H1 (cell line): ENCODE measurements around the gene DBR1. TPM values are rescaled to one million over a fixed set of nuclear protein-coding genes. Genes with fewer than 3 reads are reported as not detected.

ENCODE experiments used
- CTCF ChIA-PET: fragments of 300-600 bp; sonication (Branson Sonifier 250); formaldehyde crosslinking; loops from one replicate; lab custom pipeline; 2021; ENCODE audit not compliant: partially characterized antibody; lab: Charles Lee
- POLR2A ChIA-PET: fragments of 300-600 bp; sonication (Branson Sonifier 250); formaldehyde crosslinking; loops from one replicate; lab custom pipeline; 2021; ENCODE audit warnings: inconsistent platforms; ENCODE audit not compliant: partially characterized antibody; lab: Charles Lee
- DNase-seq, 2 experiments: peaks; one replicate each; pipeline versions ENCODE4 v3.0.0 to v3.0.0-alpha.2; 2010 to 2022; ENCODE audit warnings: low spot score in 2 of 2, low read depth in 1 of 2, mixed read lengths in 1 of 2
- FAIRE-seq: peaks from 2 replicates; lab custom pipeline; 2011; peaks lifted over from hg19 to GRCh38; lab: Jason Lieb, UNC
- H2AFZ ChIP-seq: 2 replicates; pipeline ENCODE4 v1.8.1; 2012; ENCODE audit warnings: low read length, inconsistent platforms
- H2AK5ac ChIP-seq: 2 replicates; pipeline ENCODE4 v1.6.1; 2013; ENCODE audit warnings: low read depth, low read length
- H2BK120ac ChIP-seq: replicated peaks from 2 replicates; pipeline ENCODE3; 2013; ENCODE audit warnings: low read depth, low read length, inconsistent platforms
- H2BK12ac ChIP-seq: 2 replicates; pipeline ENCODE4 v1.6.1; 2013; ENCODE audit warnings: low read depth, low read length
- H2BK15ac ChIP-seq: 2 replicates; pipeline ENCODE4 v1.6.1; 2013; ENCODE audit warnings: low read length
- H2BK20ac ChIP-seq: 2 replicates; pipeline ENCODE4 v1.6.1; 2013; ENCODE audit warnings: low read length
- H2BK5ac ChIP-seq: 2 replicates; pipeline ENCODE4 v1.6.1; 2013; ENCODE audit warnings: low read depth, low read length
- H3K14ac ChIP-seq: 2 replicates; pipeline ENCODE4 v1.6.1; 2013; ENCODE audit warnings: inconsistent platforms; ENCODE audit not compliant: insufficient read length
- H3K18ac ChIP-seq: 2 replicates; pipeline ENCODE4 v1.6.1; 2013; ENCODE audit warnings: low read length; ENCODE audit errors: extremely low read depth
- H3K23ac ChIP-seq: 2 replicates; pipeline ENCODE4 v1.6.1; 2013; ENCODE audit warnings: inconsistent platforms; ENCODE audit not compliant: insufficient read length
- H3K23me2 ChIP-seq: 2 replicates; pipeline ENCODE4 v1.6.1; 2013; ENCODE audit warnings: low read depth, low read length
- H3K27ac ChIP-seq: 2 replicates; pipeline ENCODE4 v1.6.1; 2011; ENCODE audit warnings: low read depth, low read length, inconsistent platforms
- H3K27me3 ChIP-seq, 4 experiments: replicated peaks in 1 of 4; 1 replicate in 1 of 4; 2 replicates in 3 of 4; pipeline versions ENCODE4 v1.6.1 to v1.8.1; 2011 to 2013; ENCODE audit warnings: low read length in 3 of 4, mild to moderate bottlenecking in 3 of 4, inconsistent platforms in 2 of 4, mixed read lengths in 2 of 4, moderate library complexity in 1 of 4; ENCODE audit not compliant: control insufficient read depth in 3 of 4, insufficient read depth in 3 of 4; ENCODE audit errors: extremely low read depth in 1 of 4
- H3K36me3 ChIP-seq, 4 experiments: 2 replicates each; pipeline versions ENCODE4 v1.6.1 to v1.8.1; 2011 to 2013; ENCODE audit warnings: mild to moderate bottlenecking in 4 of 4, low read length in 3 of 4, moderate library complexity in 2 of 4, control low read depth in 1 of 4, inconsistent platforms in 1 of 4; ENCODE audit not compliant: insufficient read depth in 4 of 4, control insufficient read depth in 2 of 4
- H3K4ac ChIP-seq: replicated peaks from 2 replicates; pipeline ENCODE3; 2013; ENCODE audit warnings: low read length, low read depth, mixed read lengths, inconsistent platforms; ENCODE audit not compliant: insufficient read length
- H3K4me1 ChIP-seq, 4 experiments: replicated peaks in 1 of 4; 1 replicate in 1 of 4; 2 replicates in 3 of 4; pipeline versions ENCODE4 v1.6.1 to v1.8.1; 2011 to 2013; ENCODE audit warnings: low read length in 3 of 4, inconsistent platforms in 2 of 4, mixed read lengths in 1 of 4; ENCODE audit not compliant: insufficient read depth in 4 of 4, control insufficient read depth in 3 of 4
- H3K4me2 ChIP-seq, 2 experiments: 2 replicates each; pipeline versions ENCODE4 v1.6.1 to v1.8.1; 2011 to 2013; ENCODE audit warnings: low read depth in 2 of 2, low read length in 2 of 2, control low read depth in 1 of 2, inconsistent platforms in 1 of 2, mild to moderate bottlenecking in 1 of 2; ENCODE audit not compliant: insufficient read depth in 1 of 2
- H3K4me3 ChIP-seq, 4 experiments: fragments of 200-600, 300-600 bp in 1 of 4; sonication (generic), shearing (Covaris generic), sonication (Bioruptor Twin) in 1 of 4; 2 replicates each; pipeline versions ENCODE4 v1.5.1 to v1.8.1; 2011 to 2016; ENCODE audit warnings: low read length in 4 of 4, low read depth in 3 of 4, control low read depth in 2 of 4, inconsistent platforms in 2 of 4, mild to moderate bottlenecking in 2 of 4, mixed read lengths in 1 of 4, moderate library complexity in 1 of 4; ENCODE audit not compliant: insufficient read depth in 2 of 4; ENCODE audit errors: extremely low read depth in 1 of 4
- H3K56ac ChIP-seq: replicated peaks from 2 replicates; pipeline ENCODE3; 2013; ENCODE audit warnings: low read depth, mild to moderate bottlenecking, mixed read lengths, low read length, inconsistent platforms; ENCODE audit not compliant: insufficient read length
- H3K79me1 ChIP-seq: 2 replicates; pipeline ENCODE4 v1.6.1; 2013; ENCODE audit warnings: low read depth, low read length, control low read depth
- H3K79me2 ChIP-seq, 2 experiments: 2 replicates each; pipeline versions ENCODE4 v1.6.1 to v1.8.1; 2012 to 2013; ENCODE audit warnings: low read length in 2 of 2, mild to moderate bottlenecking in 2 of 2, inconsistent platforms in 1 of 2; ENCODE audit not compliant: insufficient read depth in 2 of 2, control insufficient read depth in 1 of 2
- H3K9ac ChIP-seq, 4 experiments: replicated peaks in 1 of 4; 1 replicate in 1 of 4; 2 replicates in 3 of 4; pipeline versions ENCODE4 v1.6.1 to v1.8.1; 2011 to 2013; ENCODE audit warnings: low read depth in 3 of 4, low read length in 3 of 4, control low read depth in 2 of 4, mild to moderate bottlenecking in 2 of 4, moderate library complexity in 2 of 4, inconsistent platforms in 1 of 4; ENCODE audit errors: extremely low read depth in 1 of 4
- H3K9me3 ChIP-seq, 2 experiments: 2 replicates each; pipeline versions ENCODE4 v1.6.1 to v1.8.1; 2012 to 2013; ENCODE audit warnings: mild to moderate bottlenecking in 2 of 2, moderate library complexity in 2 of 2, control low read depth in 1 of 2, inconsistent platforms in 1 of 2, low read depth in 1 of 2, low read length in 1 of 2, mixed read lengths in 1 of 2; ENCODE audit not compliant: insufficient read depth in 2 of 2
- H4K20me1 ChIP-seq, 2 experiments: replicated peaks in 1 of 2; 2 replicates each; pipeline versions ENCODE3 to v1.8.1; 2011 to 2013; ENCODE audit warnings: inconsistent platforms in 2 of 2, low read length in 2 of 2, mild to moderate bottlenecking in 1 of 2; ENCODE audit not compliant: insufficient read depth in 2 of 2, control insufficient read depth in 1 of 2
- H4K5ac ChIP-seq: 2 replicates; pipeline ENCODE4 v1.6.1; 2013; ENCODE audit warnings: low read length, low read depth, mixed read lengths, inconsistent platforms; ENCODE audit not compliant: insufficient read length
- H4K8ac ChIP-seq: 2 replicates; pipeline ENCODE4 v1.8.0; 2013; ENCODE audit warnings: mild to moderate bottlenecking, moderate library complexity, low read length, inconsistent platforms; ENCODE audit not compliant: insufficient read depth; ENCODE audit errors: extremely low read depth
- H4K91ac ChIP-seq: replicated peaks from 2 replicates; pipeline ENCODE3; 2013; ENCODE audit warnings: low read length, mixed read lengths, inconsistent platforms; ENCODE audit not compliant: insufficient read length
- BRCA1 ChIP-seq: IDR thresholded peaks from 2 replicates; pipeline ENCODE4 v1.6.1; 2012; ENCODE audit warnings: low read depth, low read length, improper control_type of control experiment
- EZH2 ChIP-seq: fragments of 200-600 bp; sonication (generic); IDR thresholded peaks from 2 replicates; pipeline ENCODE4 v1.7.1; 2012; ENCODE audit warnings: low read depth, mild to moderate bottlenecking, moderate library complexity, low read length, inconsistent platforms; ENCODE audit not compliant: severe bottlenecking
- FOSL1 ChIP-seq: IDR thresholded peaks from 2 replicates; pipeline ENCODE4 v1.6.1; 2011; ENCODE audit warnings: mild to moderate bottlenecking, low read depth, low read length, moderate library complexity; ENCODE audit not compliant: insufficient read depth
- HDAC2 ChIP-seq, 2 experiments: fragments of 300-600 bp in 1 of 2; sonication (generic) in 1 of 2; IDR thresholded peaks; 2 replicates each; pipeline ENCODE4 v1.6.1; 2011 to 2012; ENCODE audit warnings: low read depth in 2 of 2, low read length in 2 of 2, mild to moderate bottlenecking in 2 of 2, moderate library complexity in 2 of 2, borderline replicate concordance in 1 of 2, inconsistent platforms in 1 of 2
- RFX5 ChIP-seq: IDR thresholded peaks from 2 replicates; pipeline ENCODE4 v1.6.1; 2011; ENCODE audit warnings: low read depth, low read length, improper control_type of control experiment, borderline replicate concordance
- SIRT6 ChIP-seq: IDR thresholded peaks from one replicate; pipeline ENCODE4 v1.7.1; 2012; ENCODE audit warnings: low read length, inconsistent platforms
- SP2 ChIP-seq: IDR thresholded peaks from 2 replicates; pipeline ENCODE4 v1.6.1; 2012; ENCODE audit warnings: mild to moderate bottlenecking, low read length, inconsistent platforms
- SP4 ChIP-seq: IDR thresholded peaks from 2 replicates; pipeline ENCODE4 v1.6.1; 2012; ENCODE audit warnings: low read length, inconsistent platforms
- TAF1 ChIP-seq: IDR thresholded peaks from 2 replicates; pipeline ENCODE4 v1.6.1; 2011; ENCODE audit warnings: mild to moderate bottlenecking, low read depth, low read length
- TAF7 ChIP-seq: optimal IDR thresholded peaks from 2 replicates; pipeline ENCODE3; 2011; ENCODE audit warnings: low read depth, mild to moderate bottlenecking, inconsistent platforms, low read length, moderate library complexity, borderline replicate concordance
- TBP ChIP-seq: IDR thresholded peaks from 2 replicates; pipeline ENCODE4 v1.6.1; 2011; ENCODE audit warnings: low read depth, low read length, improper control_type of control experiment
- TCF12 ChIP-seq: IDR thresholded peaks from 2 replicates; pipeline ENCODE4 v1.6.1; 2011; ENCODE audit warnings: low read depth, mild to moderate bottlenecking, low read length
- TEAD4 ChIP-seq: IDR thresholded peaks from 2 replicates; pipeline ENCODE4 v1.6.1; 2012; ENCODE audit warnings: low read depth, low read length, inconsistent platforms, mixed read lengths
- ZNF274 ChIP-seq: IDR thresholded peaks from 2 replicates; pipeline ENCODE4 v1.7.0; 2012; ENCODE audit warnings: low read length, borderline replicate concordance; ENCODE audit errors: extremely low read depth
- WGBS, 2 experiments: shearing (Covaris generic) in 1 of 2; methylation state at CpG; one replicate each; pipeline versions ENCODE4 v1.1.6 to v1.1.7; 2013 to 2015; ENCODE audit warnings: low lambda C conversion rate in 2 of 2, mixed read lengths in 2 of 2, inconsistent platforms in 1 of 2, low coverage in 1 of 2, missing lambda C conversion rate in 1 of 2; ENCODE audit not compliant: insufficient replicate concordance in 2 of 2, insufficient coverage in 1 of 2, insufficient read length in 1 of 2; ENCODE audit errors: extremely low coverage in 1 of 2, missing lambda C conversion rate in 1 of 2; 5-methylcytosine and 5-hydroxymethylcytosine counted together
- polyA plus RNA-seq, 7 experiments: library from polyadenylated mRNA; depleted of rRNA in 3 of 7; stranded (reverse) in 5 of 7; unstranded in 2 of 7; fragments of >200 nt in 5 of 7; fragments of 200-250 nt in 2 of 7; gene quantifications; 1 replicate in 5 of 7; 2 replicates in 1 of 7; 4 replicates in 1 of 7; pipeline versions ENCODE4 v1.2.1 to v1.2.3, GENCODE V29; 2011 to 2013; ENCODE audit warnings: missing spikeins in 2 of 7, mixed read lengths in 2 of 7
- total RNA-seq: library from RNA; stranded (reverse); fragmentation: NEBNext Ultra II Directional; extraction: Animal tissue kit (Norgen Biotek cat#: 25700); gene quantifications from 2 replicates; pipeline ENCODE4 v1.2.1, GENCODE V29; 2021
- TF ChIP-seq, protein P1 (sequence below): IDR thresholded peaks from 2 replicates; pipeline ENCODE4 v1.6.1; 2012; ENCODE audit warnings: inconsistent platforms

DBR1 gene
- total and polyA plus RNA-seq, 2 of the 8 experiments (the other 6 are each of a cell fraction or from before 2014, with no cell fraction given): 10.1 to 18.3 TPM

DNA sequence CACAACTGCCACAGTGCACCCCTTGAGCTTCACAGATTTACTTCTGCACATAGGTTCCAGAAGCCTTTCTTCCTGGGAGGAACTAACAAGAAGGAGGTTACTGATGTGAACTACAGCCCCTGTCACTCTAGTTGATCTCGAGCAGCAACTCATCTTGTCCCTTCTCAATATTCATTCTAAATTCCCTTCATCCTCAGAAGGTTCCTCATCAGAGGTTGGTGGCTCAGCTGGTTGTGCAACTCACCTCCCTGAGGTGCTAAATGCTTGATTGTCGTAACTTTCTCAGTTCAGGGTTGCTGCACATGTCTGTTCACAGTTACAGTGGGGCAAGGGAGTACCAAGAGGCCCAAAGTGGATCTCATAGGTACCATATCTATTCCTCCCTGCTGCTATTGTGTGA is 36.9 kb downstream of the DBR1 start:
- Histone ChIP-seq H4K20me1 (no peaks in the 10 kb centered on the region), H3K27ac (no peak overlapping the region), H4K8ac (no peak overlapping the region), H2BK5ac (no peak overlapping the region), H2AFZ (no peak overlapping the region), H3K14ac (no peak overlapping the region), H3K79me2 (no peaks in the 10 kb centered on the region), H3K23ac (no peak overlapping the region), H3K4ac (no peak overlapping the region), H3K9me3 (no peaks in the 10 kb centered on the region), H3K9ac (no peak overlapping the region; a peak in 1 of 7 replicates), H2BK15ac (no peak overlapping the region), H2AK5ac (no peak overlapping the region), H4K5ac (no peak overlapping the region), H2BK120ac (no peak overlapping the region), H3K4me2 (no peak overlapping the region), H3K23me2 (no peaks in the 10 kb centered on the region), H3K18ac (no peak overlapping the region), H2BK12ac (no peak overlapping the region), H3K27me3 (no peaks in the 10 kb centered on the region), H3K79me1 (no peaks in the 10 kb centered on the region), H3K4me3 (no peak overlapping the region), H4K91ac (no peak overlapping the region), H3K4me1 (no peaks in the 10 kb centered on the region), H3K36me3 (no peaks in the 10 kb centered on the region), H2BK20ac (no peak overlapping the region), H3K56ac (no peak overlapping the region)
- DNase-seq: no peak
- 77% methylated on average over 2 of the region's 2 CpGs; no CpG with 5 or more reads in 1 of the 2 experiments for WGBS, 2 experiments
- CTCF ChIA-PET: interaction anchor here (0.6 kb wide), 1 partner anchor 1801 kb away, joined by 5 read pairs; no protein-coding TSS in a partner anchor
- POLR2A ChIA-PET: interaction anchor here (0.6 kb wide), 1 partner anchor 35 kb away, joined by 3 read pairs; no protein-coding TSS in a partner anchor
- FAIRE-seq: no peak
- TF ChIP-seq FOSL1: no peak
- no peak for TF ChIP-seq SP4
- no peak for TF ChIP-seq BRCA1
- no peak for TF ChIP-seq TAF1
- no peak for TF ChIP-seq SIRT6
- no peak for TF ChIP-seq TCF12
- no peak for TF ChIP-seq EZH2
- TF ChIP-seq TEAD4: no peak
- TF ChIP-seq TBP: no peak
- no peak for TF ChIP-seq ZNF274
- TF ChIP-seq RFX5: no peak
- no peak for TF ChIP-seq SP2
- TF ChIP-seq HDAC2 (IDR thresholded peaks at IDR 0.05; ENCODE audit: borderline replicate concordance in 1 of 2, low read depth in 2 of 2, low read length in 2 of 2): no peak
- no peak for TF ChIP-seq TAF7
- TF ChIP-seq, protein P1, sequence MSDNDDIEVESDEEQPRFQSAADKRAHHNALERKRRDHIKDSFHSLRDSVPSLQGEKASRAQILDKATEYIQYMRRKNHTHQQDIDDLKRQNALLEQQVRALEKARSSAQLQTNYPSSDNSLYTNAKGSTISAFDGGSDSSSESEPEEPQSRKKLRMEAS: no peak
